Heart left ventricle (tissue), 16 donors: Measurements from ENCODE around the gene PLEKHA6. TPM values are rescaled to one million over a fixed set of nuclear protein-coding genes. Genes with fewer than 3 reads are reported as not detected.

ENCODE experiments used
- ATAC-seq, 4 donors: fragments of 200-7000 bp; cut with Tn5 transposase; one replicate each; pipeline ENCODE4 v1.9.1; 2020 to 2022; ENCODE audit warnings: moderate library complexity in 4 of 4, mild to moderate bottlenecking in 3 of 4, moderate number of reproducible peaks in 1 of 4
- DNase-seq, 5 donors: peaks; one replicate each; pipeline ENCODE4 v3.0.0-alpha.2; 2020
- H3K27ac ChIP-seq, 12 donors: fragments of 200-600 bp; sonication (generic) in 4 of 12; one replicate each; pipeline versions ENCODE4 v1.5.0 to v1.8.0; 2016 to 2022; ENCODE audit warnings: mild to moderate bottlenecking in 2 of 12
- H3K27me3 ChIP-seq, 9 donors: fragments of 200-600 bp; sonication (generic) in 2 of 9; one replicate each; pipeline versions ENCODE4 v1.5.1 to v1.8.0; 2016 to 2022; ENCODE audit warnings: mild to moderate bottlenecking in 3 of 9
- H3K36me3 ChIP-seq, 9 donors: fragments of 200-600 bp; sonication (generic) in 2 of 9; one replicate each; pipeline versions ENCODE4 v1.5.0 to v1.8.0; 2018 to 2022; ENCODE audit warnings: mild to moderate bottlenecking in 2 of 9
- H3K4me1 ChIP-seq, 12 donors: fragments of 200-600 bp; sonication (generic) in 4 of 12; one replicate each; pipeline versions ENCODE4 v1.5.0 to v1.8.0; 2016 to 2022; ENCODE audit warnings: mild to moderate bottlenecking in 3 of 12
- H3K4me3 ChIP-seq, 12 donors: fragments of 200-600 bp; sonication (generic) in 4 of 12; one replicate each; pipeline versions ENCODE4 v1.5.0 to v1.8.0; 2017 to 2022; ENCODE audit warnings: mild to moderate bottlenecking in 9 of 12, moderate library complexity in 4 of 12
- H3K9me3 ChIP-seq, 12 donors: fragments of 200-600 bp; sonication (generic) in 4 of 12; one replicate each; pipeline versions ENCODE4 v1.5.0 to v1.8.0; 2016 to 2022; ENCODE audit warnings: mild to moderate bottlenecking in 1 of 12
- POLR2A ChIP-seq, 2 donors: fragments of 450-650 bp; IDR thresholded peaks; one replicate each; pipeline ENCODE4 v1.6.1; 2017; ENCODE audit warnings: antibody characterized with exemption in 2 of 2, mild to moderate bottlenecking in 2 of 2, moderate library complexity in 2 of 2
- WGBS, 4 donors: extraction: QIAGEN DNeasy Blood & Tissue Kit in 2 of 4; methylation state at CpG; one replicate each; pipeline versions ENCODE4 v1.1.5 to v1.1.7; 2013 to 2018; 5-methylcytosine and 5-hydroxymethylcytosine counted together
- intact Hi-C, 10 donors: fragments of 100-400 bp; cut with DNase I; formaldehyde crosslinking; loops; one replicate each; pipeline versions ENCODE4 v1.11.1 to v1.14.2; 2022
- polyA plus RNA-seq, 2 donors: library from polyadenylated mRNA; stranded (reverse); fragments of 200-250 nt; gene quantifications; one replicate each; pipeline ENCODE4 v1.2.3, GENCODE V29; 2013
- total RNA-seq, 9 donors: library from RNA; depleted of rRNA in 2 of 9; stranded (reverse); fragments of >200 nt in 2 of 9; fragmentation: NEBNext Ultra II Directional in 3 of 9; extraction: Animal tissue kit (Norgen Biotek cat#: 25700) in 3 of 9; gene quantifications; one replicate each; pipeline versions ENCODE4 v1.1.0 to v1.2.4, GENCODE V29; 2016 to 2023
- TF ChIP-seq, protein P1 (sequence below), 12 donors: fragments of 200-600 bp; sonication (generic) in 4 of 12; IDR thresholded peaks; one replicate each; pipeline versions ENCODE4 v1.5.0 to v1.8.0; 2018 to 2022; ENCODE audit warnings: antibody characterized with exemption in 12 of 12, mild to moderate bottlenecking in 5 of 12
- donor health status: ischemic (EF 13 %, LVEDD 7.1; RV severe dilation, severe dysfunction).
- donor health status: healthy with polysubstance abuse.
- donor health status: DM: no; HTN: yes; CAD: no.
- donor health status: DM: no; HTN: no; CAD: no.
- donor health status: ischemic (EF 25% LVEDD 6.9; RV normal size, moderate dysfunction).
- donor health status: ischemic (EF 25% LVEDD 5.7; RV mildly dilated, moderate dysfunction).
- donor health status: healthy.
- donor health status: DM: yes; HTN: yes; CAD: no.
- donor health status: ischemic (EF 35%, LVEDD 5.7; RV mildly dilated, moderate dysfunction).
- donor health status: nonischemic (EF 11% LVEDD 7.7; RV severe dilation, severe dysfunction).
- donor health status: DM: yes; HTN: yes; CAD: no.
- donor health status: PGD.
- donor health status: ischemic (EF 29% LVEDD 5.4; RV normal size, mild dysfunction).
- donor health status: nonischemic (EF 23%, LVEDD 6.1; RV moderate dilation, normal function).

Gene PLEKHA6
- total and polyA plus RNA-seq, 11 donors, result 5.2 to 33.2 (median 18.9) TPM

DNA sequence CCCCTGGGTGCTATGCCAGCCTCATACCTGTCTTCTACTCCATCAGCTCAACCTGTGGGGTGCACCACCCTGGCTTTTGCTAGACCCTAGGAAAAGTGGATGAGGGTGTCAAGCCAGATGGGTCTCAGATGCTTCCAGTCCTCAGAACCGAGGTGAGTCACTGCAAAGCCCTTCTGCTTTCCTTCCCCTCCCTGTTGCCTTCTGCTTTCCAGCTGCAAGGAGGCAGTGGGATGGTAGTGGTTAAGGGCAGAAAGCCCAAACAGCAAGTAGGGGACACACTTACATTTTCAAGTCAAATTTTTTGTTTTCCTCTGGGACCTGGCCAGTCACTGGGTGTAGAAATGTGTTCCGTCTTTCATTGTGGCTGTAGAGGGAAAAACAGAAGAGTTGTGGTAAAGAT, 85.3 kb downstream of the PLEKHA6 start:
- no peaks in the 10 kb centered on the region for H3K9me3 ChIP-seq
- no peak for DNase-seq
- no peak for ATAC-seq
- peaks cover 0 to 48% (median 23%) of the 10 kb centered on the region in 12 donors for H3K4me1 ChIP-seq
- H3K27me3 ChIP-seq, result no peaks in the 10 kb centered on the region
- TF ChIP-seq POLR2A (IDR thresholded peaks at IDR 0.05), result no peak
- TF ChIP-seq, protein P1, sequence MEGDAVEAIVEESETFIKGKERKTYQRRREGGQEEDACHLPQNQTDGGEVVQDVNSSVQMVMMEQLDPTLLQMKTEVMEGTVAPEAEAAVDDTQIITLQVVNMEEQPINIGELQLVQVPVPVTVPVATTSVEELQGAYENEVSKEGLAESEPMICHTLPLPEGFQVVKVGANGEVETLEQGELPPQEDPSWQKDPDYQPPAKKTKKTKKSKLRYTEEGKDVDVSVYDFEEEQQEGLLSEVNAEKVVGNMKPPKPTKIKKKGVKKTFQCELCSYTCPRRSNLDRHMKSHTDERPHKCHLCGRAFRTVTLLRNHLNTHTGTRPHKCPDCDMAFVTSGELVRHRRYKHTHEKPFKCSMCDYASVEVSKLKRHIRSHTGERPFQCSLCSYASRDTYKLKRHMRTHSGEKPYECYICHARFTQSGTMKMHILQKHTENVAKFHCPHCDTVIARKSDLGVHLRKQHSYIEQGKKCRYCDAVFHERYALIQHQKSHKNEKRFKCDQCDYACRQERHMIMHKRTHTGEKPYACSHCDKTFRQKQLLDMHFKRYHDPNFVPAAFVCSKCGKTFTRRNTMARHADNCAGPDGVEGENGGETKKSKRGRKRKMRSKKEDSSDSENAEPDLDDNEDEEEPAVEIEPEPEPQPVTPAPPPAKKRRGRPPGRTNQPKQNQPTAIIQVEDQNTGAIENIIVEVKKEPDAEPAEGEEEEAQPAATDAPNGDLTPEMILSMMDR (IDR thresholded peaks at IDR 0.05), result no peak
- peaks cover 0 to 54% (median 21%) of the 10 kb centered on the region in 9 donors for H3K36me3 ChIP-seq
- H3K27ac ChIP-seq, result no peak overlapping the region
- 80 to 92% (median 83%) methylated on average over 2 of the region's 2 CpGs for whole genome bisulfite sequencing, 4 donors
- H3K4me3 ChIP-seq, result no peak overlapping the region
- intact Hi-C loops, result no loop called here

DNA sequence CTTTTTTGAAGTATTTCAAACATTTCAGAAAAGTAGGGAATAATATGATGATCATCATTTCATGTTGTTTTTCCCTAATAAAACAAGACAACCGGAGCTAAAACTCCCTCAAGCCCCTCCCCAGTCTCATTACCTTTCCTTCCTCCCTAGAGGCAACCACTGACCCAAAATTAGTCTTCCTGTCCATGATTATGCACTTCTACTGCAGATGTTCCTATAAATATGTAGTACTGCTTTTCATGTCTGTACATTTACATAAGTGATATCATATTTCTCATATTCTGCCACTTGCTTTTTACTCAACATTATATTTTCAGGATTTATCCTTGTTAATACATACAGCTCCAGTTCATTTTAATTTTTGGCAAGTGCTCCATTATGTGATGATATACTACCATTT, 87.2 kb downstream of the PLEKHA6 start:
- H3K27ac ChIP-seq, result no peak overlapping the region
- H3K9me3 ChIP-seq, result no peaks in the 10 kb centered on the region
- intact Hi-C loops, result no loop called here
- H3K27me3 ChIP-seq, result no peaks in the 10 kb centered on the region
- no peak for TF ChIP-seq POLR2A (IDR thresholded peaks at IDR 0.05)
- TF ChIP-seq, protein P1 (IDR thresholded peaks at IDR 0.05), result no peak
- DNase-seq (no peak), ATAC-seq (no peak)
- no peak overlapping the region for H3K4me3 ChIP-seq
- H3K36me3 ChIP-seq, result peaks cover 0 to 66% (median 27%) of the 10 kb centered on the region in 9 donors
- 23 to 43% (median 33%) methylated on average over 1 of the region's 1 CpG for WGBS, 4 donors
- H3K4me1 ChIP-seq, result peaks cover 0 to 30% (median 16%) of the 10 kb centered on the region in 12 donors

DNA sequence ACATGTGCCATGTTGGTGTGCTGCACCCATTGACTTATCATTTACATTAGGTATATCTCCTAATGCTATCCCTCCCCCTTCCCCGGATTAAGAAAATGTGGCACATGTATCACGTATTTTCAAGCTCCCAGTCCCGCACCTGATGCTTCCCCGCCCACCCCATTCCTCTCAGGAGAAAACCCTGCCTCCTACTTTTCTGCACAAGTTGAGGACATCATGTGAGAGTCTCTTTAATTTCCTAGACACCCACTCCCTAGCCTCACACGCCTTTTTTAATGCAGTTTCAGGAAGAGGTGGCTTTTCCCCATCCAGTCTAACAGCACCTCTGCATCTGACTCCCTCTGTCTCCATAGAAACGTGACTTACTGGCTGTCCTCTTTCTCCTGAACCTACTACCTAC, 87.8 kb downstream of the PLEKHA6 start:
- intact Hi-C loops, result no loop called here
- ATAC-seq (no peak), DNase-seq (no peak)
- no peaks in the 10 kb centered on the region for H3K27me3 ChIP-seq
- no peak overlapping the region for H3K4me3 ChIP-seq
- peaks cover 0 to 71% (median 32%) of the 10 kb centered on the region in 9 donors for H3K36me3 ChIP-seq
- no peaks in the 10 kb centered on the region for H3K9me3 ChIP-seq
- TF ChIP-seq, protein P1 (IDR thresholded peaks at IDR 0.05), result no peak
- TF ChIP-seq POLR2A (IDR thresholded peaks at IDR 0.05), result no peak
- WGBS, 4 donors, result 75 to 83% (median 80%) methylated on average over 6 of the region's 6 CpGs
- H3K27ac ChIP-seq, result no peak overlapping the region
- peaks cover 0 to 25% (median 13%) of the 10 kb centered on the region in 12 donors for H3K4me1 ChIP-seq

DNA sequence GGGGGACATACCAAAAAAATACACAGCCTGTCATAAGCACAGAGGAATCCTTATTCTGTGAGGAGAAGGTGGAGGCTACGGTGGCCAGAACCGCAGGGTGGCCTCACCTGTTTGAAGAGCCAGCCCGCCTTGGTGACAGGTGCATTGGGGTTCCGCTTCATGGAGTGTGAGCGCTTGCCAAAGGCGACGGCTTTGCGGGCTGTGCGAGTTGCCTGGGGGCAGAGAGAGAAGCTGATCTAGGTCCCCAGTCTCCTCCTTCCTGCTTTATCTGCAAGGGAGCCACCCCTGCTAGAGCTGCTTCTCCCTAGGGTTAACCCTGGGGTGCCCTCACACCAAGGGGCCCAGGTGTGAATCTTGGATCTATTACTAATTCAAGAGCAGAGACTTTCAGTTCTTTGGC, 91.6 kb downstream of the PLEKHA6 start:
- 86 to 91% (median 90%) methylated on average over 9 of the region's 9 CpGs for WGBS, 4 donors
- intact Hi-C loops, result loop anchor here in 1 of 10 donors (5.0 kb wide), 1 partner anchor 79 kb away; no protein-coding TSS in a partner anchor
- Histone ChIP-seq H3K9me3 (no peaks in the 10 kb centered on the region), H3K27me3 (no peaks in the 10 kb centered on the region), H3K4me3 (no peak overlapping the region), H3K27ac (no peak overlapping the region), H3K4me1 (peaks cover 0 to 42% (median 27%) of the 10 kb centered on the region in 12 donors), H3K36me3 (peaks cover 0 to 81% (median 21%) of the 10 kb centered on the region in 9 donors)
- TF ChIP-seq POLR2A (IDR thresholded peaks at IDR 0.05), result no peak
- ATAC-seq, result no peak
- no peak for DNase-seq

DNA sequence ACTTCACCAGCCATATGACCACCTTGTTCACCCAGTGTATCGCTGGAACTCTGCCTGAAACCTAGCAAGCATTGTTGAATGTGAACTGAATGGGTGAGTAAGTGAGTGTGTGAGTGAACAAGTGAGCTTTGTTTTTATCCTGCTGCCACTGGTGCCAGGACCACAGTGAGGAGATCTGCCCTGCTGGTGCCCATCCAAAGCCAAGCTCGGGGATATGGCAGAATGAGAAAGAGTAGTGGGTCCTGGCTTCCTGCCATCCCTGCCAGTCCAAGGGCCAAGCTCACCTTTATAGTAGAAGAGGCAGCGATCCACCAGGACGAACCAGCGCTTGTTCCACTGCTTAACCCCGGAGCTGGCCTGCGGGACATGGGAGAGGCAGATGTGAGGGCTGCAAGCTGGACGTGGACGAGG, 92.5 kb downstream of the PLEKHA6 start:
- ATAC-seq, result no peak
- no peaks in the 10 kb centered on the region for H3K27me3 ChIP-seq
- WGBS, 4 donors, result 48 to 72% (median 66%) methylated on average over 9 of the region's 9 CpGs
- TF ChIP-seq POLR2A (IDR thresholded peaks at IDR 0.05), result no peak
- TF ChIP-seq, protein P1 (IDR thresholded peaks at IDR 0.05), result no peak
- peaks cover 0 to 44% (median 28%) of the 10 kb centered on the region in 12 donors for H3K4me1 ChIP-seq
- H3K36me3 ChIP-seq, result peaks cover 0 to 75% (median 18%) of the 10 kb centered on the region in 9 donors
- no peak overlapping the region for H3K27ac ChIP-seq
- DNase-seq, result no peak
- intact Hi-C loops, result loop anchor here in 1 of 10 donors (5.0 kb wide), 1 partner anchor 80 kb away; no protein-coding TSS in a partner anchor
- H3K4me3 ChIP-seq, result no peak overlapping the region
- H3K9me3 ChIP-seq, result no peaks in the 10 kb centered on the region
